T-helper 2 cell treated with Interferon-gamma antibody and Interleukin-4, amounts not matched to agents 100 ng/mL and 5 ng/mL, for 36 hours (primary cell): ENCODE data around the gene ARHGAP26. TPM values are rescaled to one million over a fixed set of nuclear protein-coding genes. Genes with fewer than 3 reads are reported as not detected.

ENCODE experiments used
- intact Hi-C: fragments of 100-400 bp; cut with micrococcal nuclease; formaldehyde crosslinking; loops from one replicate; pipeline ENCODE4 v1.15.1; 2023
- total RNA-seq: library from RNA; stranded (reverse); gene quantifications from 2 replicates; pipeline ENCODE4 v1.2.3, GENCODE V29; 2022

Gene ARHGAP26
- total RNA-seq, 1 donor from 2014 or later, result 24.7 TPM

- intact Hi-C loops, result no loop called here
Measured at GRCh38 chr5:143128412-143129071, 358.4 kb downstream of the ARHGAP26 start.

GRCh38 chr5:143129203-143129602 lies 359.0 kb downstream of the ARHGAP26 start:
- intact Hi-C loops, result no loop called here

- intact Hi-C loops, result no loop called here
Measured at GRCh38 chr5:143129910-143130612, 359.9 kb downstream of the ARHGAP26 start.

GRCh38 chr5:143130613-143131305 lies 360.6 kb downstream of the ARHGAP26 start:
- intact Hi-C loops, result no loop called here

GRCh38 chr5:143131972-143132371 lies 361.8 kb downstream of the ARHGAP26 start:
- intact Hi-C loops, result no loop called here

- intact Hi-C loops, result no loop called here
Measured at GRCh38 chr5:143132739-143133138, 362.6 kb downstream of the ARHGAP26 start.

- intact Hi-C loops, result no loop called here
Measured at GRCh38 chr5:143133721-143134120, 363.5 kb downstream of the ARHGAP26 start.

- intact Hi-C loops, result no loop called here
Measured at GRCh38 chr5:143134269-143134668, 364.1 kb downstream of the ARHGAP26 start.

- intact Hi-C loops, result no loop called here
Measured at GRCh38 chr5:143134900-143135299, 364.7 kb downstream of the ARHGAP26 start.

- intact Hi-C loops, result no loop called here
Measured at GRCh38 chr5:143135832-143136551, 365.8 kb downstream of the ARHGAP26 start.

GRCh38 chr5:143138839-143139238 lies 368.7 kb downstream of the ARHGAP26 start:
- intact Hi-C loops, result no loop called here

GRCh38 chr5:143139585-143139984 lies 369.4 kb downstream of the ARHGAP26 start:
- intact Hi-C loops, result no loop called here

GRCh38 chr5:143140492-143141203 lies 370.5 kb downstream of the ARHGAP26 start:
- intact Hi-C loops, result no loop called here

- intact Hi-C loops, result no loop called here
Measured at GRCh38 chr5:143141652-143142051, 371.5 kb downstream of the ARHGAP26 start.

GRCh38 chr5:143142596-143143435 lies 372.6 kb downstream of the ARHGAP26 start:
- intact Hi-C loops, result no loop called here

GRCh38 chr5:143143973-143144372 lies 373.8 kb downstream of the ARHGAP26 start:
- intact Hi-C loops, result no loop called here

- intact Hi-C loops, result no loop called here
Measured at GRCh38 chr5:143145243-143146160, 375.3 kb downstream of the ARHGAP26 start.

- intact Hi-C loops, result no loop called here
Measured at GRCh38 chr5:143146161-143146560, 376.0 kb downstream of the ARHGAP26 start.

GRCh38 chr5:143147383-143147782 lies 377.2 kb downstream of the ARHGAP26 start:
- intact Hi-C loops, result no loop called here
